ENCODE data around the gene PEDS1. TPM values are rescaled to one million over a fixed set of nuclear protein-coding genes. Genes with fewer than 3 reads are reported as not detected.

Gene PEDS1
- 15.9 and 20.0 TPM in 2 replicates for total RNA-seq

DNA sequence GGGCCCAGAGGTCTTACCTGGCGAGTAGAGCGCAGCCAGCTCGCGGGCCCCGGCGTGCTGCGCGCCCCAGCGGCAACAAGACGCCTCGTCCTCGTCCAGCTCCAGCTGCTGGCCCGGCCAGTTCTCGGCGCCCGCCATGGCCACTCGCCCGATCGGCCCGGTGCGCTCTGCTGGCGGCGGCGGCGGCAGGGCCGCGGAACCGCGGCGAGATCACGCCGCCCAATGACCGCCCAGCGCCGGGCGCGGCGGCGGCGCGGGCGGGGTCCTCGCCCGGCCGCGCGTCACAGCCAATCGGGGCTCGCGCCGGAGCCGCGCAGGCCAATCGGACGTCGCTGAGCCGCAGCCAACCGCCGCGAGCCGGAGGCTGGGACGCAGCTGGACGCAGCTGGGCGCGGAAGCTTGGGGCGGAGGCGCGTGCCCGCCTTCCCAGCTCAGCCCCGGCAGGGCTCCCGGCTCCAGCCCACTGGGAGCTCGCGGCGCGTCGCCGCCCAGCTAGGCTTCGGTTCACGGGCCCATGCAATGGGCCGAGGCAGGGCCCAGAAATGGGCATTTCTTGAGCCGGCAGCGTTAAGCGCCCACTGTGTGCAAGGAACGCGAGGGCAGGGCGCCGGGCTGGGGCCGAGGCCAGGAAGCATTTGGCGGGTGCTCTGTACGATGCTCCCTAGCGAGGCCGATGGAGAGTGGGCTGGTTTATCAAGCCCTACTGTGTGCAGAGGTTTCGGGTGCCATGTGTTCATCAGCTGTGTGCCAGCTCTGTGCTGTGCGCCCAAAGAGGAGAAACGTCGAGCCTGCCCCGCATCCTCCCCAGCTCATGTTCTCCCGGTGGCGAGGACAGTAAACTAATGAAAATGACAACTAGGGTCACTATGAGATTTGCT, at the start of gene PEDS1:
TSS of gene PEDS1 (minus strand) at position 224 of the 878 bp plus-strand sequence. CDS start at position 138, 86 bp downstream.

DNA sequence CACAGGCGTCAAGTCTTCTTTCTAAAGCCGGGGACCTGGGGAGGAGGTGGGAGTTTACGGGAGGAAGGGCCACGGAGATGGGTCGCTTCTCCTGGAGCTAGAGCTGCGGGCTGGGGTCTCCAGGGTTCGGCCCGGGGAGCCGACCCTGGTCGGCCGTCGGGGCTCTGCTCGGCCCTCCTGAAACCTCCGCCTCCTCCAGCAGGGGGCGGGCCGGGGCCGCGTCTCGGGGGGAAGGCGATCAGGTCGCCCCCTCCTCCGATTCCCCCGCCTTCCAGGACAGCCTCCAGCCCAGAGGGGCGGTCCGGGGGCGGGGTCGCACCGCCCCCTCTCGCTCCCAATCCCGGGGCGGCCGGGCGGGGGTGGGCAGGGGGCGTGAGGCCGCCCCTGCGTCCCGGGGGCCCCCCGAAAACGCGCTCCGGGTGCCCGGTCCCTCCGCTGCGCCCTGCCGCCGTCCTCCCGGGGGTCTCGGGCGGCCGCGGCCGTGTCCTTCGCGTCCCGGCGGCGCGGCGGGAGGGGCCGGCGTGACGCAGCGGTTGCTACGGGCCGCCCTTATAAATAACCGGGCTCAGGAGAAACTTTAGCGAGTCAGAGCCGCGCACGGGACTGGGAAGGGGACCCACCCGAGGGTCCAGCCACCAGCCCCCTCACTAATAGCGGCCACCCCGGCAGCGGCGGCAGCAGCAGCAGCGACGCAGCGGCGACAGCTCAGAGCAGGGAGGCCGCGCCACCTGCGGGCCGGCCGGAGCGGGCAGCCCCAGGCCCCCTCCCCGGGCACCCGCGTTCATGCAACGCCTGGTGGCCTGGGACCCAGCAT, 36.9 kb upstream of the PEDS1 start, which contains the start of gene CEBPB:
TSS of gene CEBPB (plus strand) at position 580 of the 814 bp plus-strand sequence. CDS start at position 784, 204 bp downstream.

DNA sequence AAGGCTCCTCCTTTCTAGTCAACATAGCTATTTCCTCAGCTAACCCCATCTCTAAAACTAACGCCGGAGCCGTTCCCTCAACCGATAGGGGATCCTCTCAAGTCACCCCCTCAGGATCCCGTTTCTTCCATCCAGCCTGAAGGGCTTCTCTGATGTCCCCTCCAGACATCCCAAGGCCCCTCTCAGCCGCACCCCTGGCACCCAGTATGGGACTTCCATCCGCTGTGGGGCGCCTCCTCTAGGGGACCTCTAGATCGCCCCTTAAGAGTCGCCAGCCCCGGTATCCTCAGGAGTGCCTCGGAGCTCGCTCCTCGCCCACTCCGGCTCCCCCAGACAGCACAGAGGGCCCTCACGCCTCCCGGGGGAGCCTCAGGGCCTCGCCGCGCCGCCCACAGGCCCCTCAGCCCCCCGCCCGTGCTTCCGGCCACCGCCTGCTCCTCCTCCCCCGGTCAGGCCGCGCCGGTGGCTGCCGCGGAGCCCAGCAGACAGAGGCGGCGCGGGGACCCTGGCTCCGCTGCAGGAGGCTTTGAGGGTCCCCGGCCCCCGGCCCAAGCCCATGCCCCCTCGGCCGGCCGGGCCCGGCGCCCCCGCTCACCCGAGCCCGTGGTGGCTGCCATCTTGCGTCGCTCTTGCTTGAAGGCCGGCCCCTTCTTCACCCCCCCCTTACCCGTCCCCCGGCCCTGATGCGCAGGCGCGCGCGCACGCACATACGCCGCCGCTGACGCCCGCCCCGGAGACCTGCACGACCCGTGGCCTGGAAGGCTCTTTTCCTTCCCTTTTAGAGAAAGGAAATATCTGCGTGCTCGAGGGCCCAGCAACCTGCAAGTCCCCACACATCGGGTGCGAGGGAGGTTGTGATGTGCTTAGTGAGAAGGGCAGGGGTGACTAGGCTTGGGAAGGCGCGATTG, 40.8 kb downstream of the PEDS1 start, which contains the start of gene UBE2V1:
TSS of gene UBE2V1 (minus strand) at position 639 of the 908 bp plus-strand sequence. CDS start at position 617, 22 bp downstream.

Other genes with a start within 250 kb of the PEDS1 start
- 0.56 and 1.7 TPM in 2 replicates for gene SPATA2, start 238.2 kb downstream of the PEDS1 start, total RNA-seq
- 92.8 and 150 TPM in 2 replicates for gene RNF114, start 217.3 kb downstream of the PEDS1 start, total RNA-seq
- gene SNAI1, start 170.7 kb downstream of the PEDS1 start, total RNA-seq = 0.56 and 1.3 TPM in 2 replicates
- 24.9 and 30.4 TPM in 2 replicates for gene UBE2V1, start 40.6 kb downstream of the PEDS1 start, total RNA-seq
- gene CEBPB, start 37.1 kb upstream of the PEDS1 start, total RNA-seq = 42.9 and 115 TPM in 2 replicates